K562 (cell line): ENCODE measurements around the gene CLEC4F.

Experiments
- FOXM1 ChIP-seq, 2 experiments: fragments of 450-650 bp in 1 of 2; sonication (generic) in 1 of 2; formaldehyde crosslinking in 1 of 2; IDR thresholded peaks; 2 replicates each; pipeline versions ENCODE4 v1.6.1 to v1.9.0; 2017 to 2022; ENCODE audit warnings: low read depth in 2 of 2, mild to moderate bottlenecking in 2 of 2, missing genetic modification reagents in 1 of 2, moderate library complexity in 1 of 2
- MTA2 ChIP-seq: fragments of 450-650 bp; IDR thresholded peaks from 2 replicates; pipeline ENCODE4 v1.6.1; 2016; ENCODE audit warnings: low read depth
- POLR2A ChIP-seq: fragments of 450-650 bp; conservative IDR thresholded peaks from 2 replicates; pipeline ENCODE4 v1.6.1; 2016
- SPI1 ChIP-seq: IDR thresholded peaks from 2 replicates; pipeline ENCODE4 v1.6.1; 2011; ENCODE audit warnings: low read depth, low read length, control low read depth, borderline replicate concordance
- TF ChIP-seq, protein P1 (sequence below): fragments of 450-650 bp; IDR thresholded peaks from 2 replicates; pipeline ENCODE4 v1.6.1; 2018; ENCODE audit not compliant: partially characterized antibody

DNA sequence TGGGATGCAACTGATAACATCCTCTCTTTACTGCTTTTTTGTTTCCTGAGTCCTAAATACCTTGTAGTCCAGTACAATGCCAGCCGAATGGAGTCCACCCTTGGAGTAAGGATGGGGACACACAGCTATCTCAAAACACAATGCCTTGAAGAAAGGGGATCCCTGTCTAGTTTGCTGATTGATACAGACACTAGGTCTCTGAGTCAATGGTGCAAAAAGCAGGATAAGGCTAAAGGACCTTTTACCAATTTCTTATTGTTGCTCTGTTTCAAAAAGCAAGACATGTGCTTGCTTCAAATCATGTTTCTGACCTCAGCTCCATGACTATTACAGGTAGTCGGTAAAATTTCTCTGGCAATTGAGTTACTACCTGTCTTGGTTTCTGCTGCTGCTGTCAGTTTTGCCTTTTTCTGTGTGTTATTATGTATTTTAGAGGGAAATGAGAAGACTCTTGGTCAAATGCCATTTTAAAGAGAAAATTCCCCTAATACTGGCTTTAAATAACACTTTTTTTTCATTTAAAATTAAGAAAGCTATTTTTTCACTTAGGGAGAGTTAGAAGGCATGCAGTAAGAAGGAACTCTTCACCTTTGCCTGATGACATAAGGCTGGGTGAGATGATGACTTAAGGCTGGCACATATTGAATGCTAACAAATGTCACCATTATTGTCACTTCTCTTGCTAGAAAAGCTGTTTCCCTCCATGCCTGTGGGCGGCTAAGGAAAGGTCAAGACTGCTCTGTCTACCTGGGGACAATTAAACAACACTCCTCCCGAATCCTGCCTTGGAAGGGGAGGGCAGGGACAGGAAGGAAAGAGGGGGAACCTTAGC, 25.0 kb downstream of the CLEC4F start:
- TF ChIP-seq POLR2A: no peak
- TF ChIP-seq, protein P1, sequence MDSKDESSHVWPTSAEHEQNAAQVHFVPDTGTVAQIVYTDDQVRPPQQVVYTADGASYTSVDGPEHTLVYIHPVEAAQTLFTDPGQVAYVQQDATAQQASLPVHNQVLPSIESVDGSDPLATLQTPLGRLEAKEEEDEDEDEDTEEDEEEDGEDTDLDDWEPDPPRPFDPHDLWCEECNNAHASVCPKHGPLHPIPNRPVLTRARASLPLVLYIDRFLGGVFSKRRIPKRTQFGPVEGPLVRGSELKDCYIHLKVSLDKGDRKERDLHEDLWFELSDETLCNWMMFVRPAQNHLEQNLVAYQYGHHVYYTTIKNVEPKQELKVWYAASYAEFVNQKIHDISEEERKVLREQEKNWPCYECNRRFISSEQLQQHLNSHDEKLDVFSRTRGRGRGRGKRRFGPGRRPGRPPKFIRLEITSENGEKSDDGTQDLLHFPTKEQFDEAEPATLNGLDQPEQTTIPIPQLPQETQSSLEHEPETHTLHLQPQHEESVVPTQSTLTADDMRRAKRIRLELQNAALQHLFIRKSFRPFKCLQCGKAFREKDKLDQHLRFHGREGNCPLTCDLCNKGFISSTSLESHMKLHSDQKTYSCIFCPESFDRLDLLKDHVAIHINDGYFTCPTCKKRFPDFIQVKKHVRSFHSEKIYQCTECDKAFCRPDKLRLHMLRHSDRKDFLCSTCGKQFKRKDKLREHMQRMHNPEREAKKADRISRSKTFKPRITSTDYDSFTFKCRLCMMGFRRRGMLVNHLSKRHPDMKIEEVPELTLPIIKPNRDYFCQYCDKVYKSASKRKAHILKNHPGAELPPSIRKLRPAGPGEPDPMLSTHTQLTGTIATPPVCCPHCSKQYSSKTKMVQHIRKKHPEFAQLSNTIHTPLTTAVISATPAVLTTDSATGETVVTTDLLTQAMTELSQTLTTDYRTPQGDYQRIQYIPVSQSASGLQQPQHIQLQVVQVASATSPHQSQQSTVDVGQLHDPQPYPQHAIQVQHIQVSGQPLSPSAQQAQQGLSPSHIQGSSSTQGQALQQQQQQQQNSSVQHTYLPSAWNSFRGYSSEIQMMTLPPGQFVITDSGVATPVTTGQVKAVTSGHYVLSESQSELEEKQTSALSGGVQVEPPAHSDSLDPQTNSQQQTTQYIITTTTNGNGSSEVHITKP: no peak
- no peak for TF ChIP-seq SPI1
- TF ChIP-seq MTA2: no peak
- TF ChIP-seq FOXM1 (IDR thresholded peaks at IDR 0.05; ENCODE audit: low read depth): no peak
- TF ChIP-seq FOXM1 (CRISPR knock-in tag; IDR thresholded peaks at IDR 0.05; ENCODE audit: low read depth): no peak
